Measurements from ENCODE around the gene EPPIN. TPM values are rescaled to one million over a fixed set of nuclear protein-coding genes. Genes with fewer than 3 reads are reported as not detected.
"Not testable (repeated sequence)": the region's sequence is repeated elsewhere in the genome, so short reads cannot be mapped to it uniquely, and the experiment has no call there.

The EPPIN gene
- total and polyA plus RNA-seq, 2 donors (not counting 3 experiments of a cell fraction or from before 2014, with no cell fraction given), result not detected

DNA sequence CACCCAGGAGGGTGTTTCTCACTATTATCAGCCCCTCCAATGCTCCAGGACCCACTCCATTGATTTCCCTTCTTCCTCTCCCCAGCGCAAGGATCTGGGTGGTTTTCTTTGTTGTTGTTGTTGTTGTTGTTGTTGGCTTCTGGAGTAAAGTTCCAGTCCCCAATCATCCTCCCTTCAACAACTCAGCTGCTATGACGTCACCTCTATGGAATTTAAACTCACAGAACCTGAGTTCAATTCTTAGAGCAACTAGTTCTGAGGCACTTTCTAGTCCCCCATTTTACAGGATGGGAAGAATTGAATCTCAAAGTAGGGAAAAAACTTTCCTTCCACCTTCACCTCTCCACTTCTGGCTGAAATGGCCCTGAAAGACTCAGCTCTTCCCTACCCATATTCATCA lies 41.6 kb upstream of the EPPIN start:
- CTCF ChIA-PET, result interaction anchor here (1.6 kb wide), 2 partner anchors 181 to 183 kb away, joined by 5 to 9 read pairs; no protein-coding TSS in a partner anchor
- Histone ChIP-seq H3K4me1 (ENCODE audit: control insufficient read depth, extremely low read depth, insufficient read depth, low read length) (no peaks in the 10 kb centered on the region), H3K9me1 (replicated peaks; ENCODE audit: control insufficient read depth, extremely low read depth, insufficient read depth, low read length) (no peaks in the 10 kb centered on the region), H3K4me2 (ENCODE audit: insufficient read depth, low read length) (no peak overlapping the region), H3K9ac (replicated peaks; ENCODE audit: extremely low read depth, insufficient read depth, low read length) (no peak overlapping the region), H3K27me3 (ENCODE audit: control insufficient read depth in 2 of 2, insufficient read depth in 2 of 2, low read length in 2 of 2) (peaks cover 0 to 2% of the 10 kb centered on the region in 2 experiments), H3K27ac (ENCODE audit: insufficient read depth, low read depth, low read length) (no peak overlapping the region), H3K4me3 (replicated peaks in 1 of 3; ENCODE audit: insufficient read depth in 1 of 3, low read depth in 1 of 3, low read length in 3 of 3) (no peak overlapping the region), H3K36me3 (ENCODE audit: control insufficient read depth in 2 of 2, extremely low read depth in 1 of 2, insufficient read depth in 2 of 2, low read length in 2 of 2) (no peaks in the 10 kb centered on the region), H4K20me1 (replicated peaks; ENCODE audit: control insufficient read depth, extremely low read depth, insufficient read depth, low read length) (no peaks in the 10 kb centered on the region), H2AFZ (ENCODE audit: low read depth, low read length) (no peak overlapping the region), H3K9me3 (replicated peaks; ENCODE audit: control insufficient read depth, insufficient read depth, low read length) (no peaks in the 10 kb centered on the region), H3K79me2 (ENCODE audit: control insufficient read depth, insufficient read depth, low read length) (no peaks in the 10 kb centered on the region)
- no TSS peak for BruUV-seq (replicated peaks)
- intact Hi-C loops (cut with micrococcal nuclease), result no loop called here
- FAIRE-seq (no peak), DNase-seq (ENCODE audit: low read depth, low spot score) (no peak)
- dilution Hi-C loops (cut with MboI; ENCODE audit: extremely low pct_ligation_motif_present, low sequenced_read_pairs), result no loop called here
- TF ChIP-seq FOS (IDR thresholded peaks at IDR 0.05; ENCODE audit: borderline replicate concordance, insufficient read depth, low read length), result no peak
- TF ChIP-seq JUN (IDR thresholded peaks at IDR 0.05; ENCODE audit: borderline replicate concordance, insufficient read depth, insufficient read length, low read depth), result no peak
- TF ChIP-seq GATA2 (IDR thresholded peaks at IDR 0.05; ENCODE audit: insufficient read depth, insufficient read length, low read depth, low read length), result no peak
- TF ChIP-seq CTCF (IDR thresholded peaks at IDR 0.05; ENCODE audit: extremely low read depth in 1 of 2, insufficient read depth in 1 of 2, low read depth in 1 of 2, low read length in 2 of 2), result no peak
- TF ChIP-seq, protein P1, sequence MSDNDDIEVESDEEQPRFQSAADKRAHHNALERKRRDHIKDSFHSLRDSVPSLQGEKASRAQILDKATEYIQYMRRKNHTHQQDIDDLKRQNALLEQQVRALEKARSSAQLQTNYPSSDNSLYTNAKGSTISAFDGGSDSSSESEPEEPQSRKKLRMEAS (IDR thresholded peaks at IDR 0.05; ENCODE audit: insufficient read depth, insufficient read length), result no peak
- no peak for TF ChIP-seq POLR2AphosphoS5 (IDR thresholded peaks at IDR 0.05; ENCODE audit: insufficient read depth, low read depth, low read length)
- TF ChIP-seq MYC (IDR thresholded peaks at IDR 0.05; ENCODE audit: low read depth, low read length), result no peak
- no peak for TF ChIP-seq EZH2 (IDR thresholded peaks at IDR 0.05; ENCODE audit: borderline replicate concordance, low read depth, low read length, severe bottlenecking)
- no peak for TF ChIP-seq POLR2A (IDR thresholded peaks at IDR 0.05; ENCODE audit: low read depth, low read length)
- POLR2A ChIA-PET, result no interaction called here

DNA sequence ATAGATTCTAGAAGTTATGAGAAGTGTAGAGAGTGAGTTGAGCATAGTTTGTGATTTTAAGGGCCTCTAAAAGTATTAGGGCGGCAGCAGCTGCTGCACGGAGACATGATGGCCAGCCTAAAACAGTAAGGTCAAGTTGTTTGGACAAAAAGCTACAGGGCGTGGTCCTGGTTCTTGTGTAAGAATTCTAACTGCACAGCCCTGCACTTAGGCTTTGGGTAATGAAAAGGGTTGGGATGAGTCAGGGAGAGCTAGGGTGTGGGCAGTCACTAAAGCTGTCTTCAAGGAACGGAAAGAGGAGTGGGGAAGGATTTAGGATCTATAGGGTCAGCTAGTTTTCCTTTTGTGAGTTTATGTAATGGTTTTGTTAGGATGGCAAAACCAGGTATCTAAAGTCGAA lies 38.8 kb upstream of the EPPIN start:
- POLR2A ChIA-PET; H3K9me1 ChIP-seq (replicated peaks; ENCODE audit: control insufficient read depth, extremely low read depth, insufficient read depth, low read length); BruUV-seq (replicated peaks); H3K9me3 ChIP-seq (replicated peaks; ENCODE audit: control insufficient read depth, insufficient read depth, low read length); H3K79me2 ChIP-seq (ENCODE audit: control insufficient read depth, insufficient read depth, low read length); H3K4me2 ChIP-seq (ENCODE audit: insufficient read depth, low read length); H2AFZ ChIP-seq (ENCODE audit: low read depth, low read length); DNase-seq (ENCODE audit: low read depth, low spot score); H3K9ac ChIP-seq (replicated peaks; ENCODE audit: extremely low read depth, insufficient read depth, low read length); H3K27ac ChIP-seq (ENCODE audit: insufficient read depth, low read depth, low read length); H3K4me1 ChIP-seq (ENCODE audit: control insufficient read depth, extremely low read depth, insufficient read depth, low read length); H3K36me3 ChIP-seq (ENCODE audit: control insufficient read depth in 2 of 2, extremely low read depth in 1 of 2, insufficient read depth in 2 of 2, low read length in 2 of 2); CTCF ChIA-PET; H4K20me1 ChIP-seq (replicated peaks; ENCODE audit: control insufficient read depth, extremely low read depth, insufficient read depth, low read length); FAIRE-seq; dilution Hi-C loops (cut with MboI; ENCODE audit: extremely low pct_ligation_motif_present, low sequenced_read_pairs); H3K4me3 ChIP-seq (replicated peaks in 1 of 3; ENCODE audit: insufficient read depth in 1 of 3, low read depth in 1 of 3, low read length in 3 of 3); intact Hi-C loops (cut with micrococcal nuclease); H3K27me3 ChIP-seq (ENCODE audit: control insufficient read depth in 2 of 2, insufficient read depth in 2 of 2, low read length in 2 of 2): not testable (repeated sequence)

DNA sequence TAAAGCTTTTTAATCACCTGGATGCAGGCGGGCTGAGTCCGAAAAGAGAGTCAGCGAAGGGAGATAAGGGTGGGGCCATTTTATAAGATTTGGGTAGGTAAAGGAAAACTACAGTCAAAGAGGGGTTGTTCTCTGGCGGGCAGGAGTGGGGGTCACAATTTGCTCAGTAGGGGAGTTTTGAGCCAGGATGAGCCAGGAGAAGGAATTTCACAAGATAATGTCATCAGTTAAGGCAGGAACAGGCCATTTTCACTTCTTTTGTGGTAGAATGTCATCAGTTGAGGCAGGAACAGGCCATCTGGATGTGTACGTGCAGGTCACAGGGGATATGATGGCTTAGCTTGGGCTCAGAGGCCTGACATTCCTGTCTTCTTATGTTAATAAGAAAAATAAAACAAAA lies 37.1 kb upstream of the EPPIN start:
- H3K9me3 ChIP-seq (replicated peaks; ENCODE audit: control insufficient read depth, insufficient read depth, low read length); H3K79me2 ChIP-seq (ENCODE audit: control insufficient read depth, insufficient read depth, low read length); CTCF ChIA-PET; H3K9me1 ChIP-seq (replicated peaks; ENCODE audit: control insufficient read depth, extremely low read depth, insufficient read depth, low read length); FAIRE-seq; H3K27ac ChIP-seq (ENCODE audit: insufficient read depth, low read depth, low read length); H3K4me3 ChIP-seq (replicated peaks in 1 of 3; ENCODE audit: insufficient read depth in 1 of 3, low read depth in 1 of 3, low read length in 3 of 3); BruUV-seq (replicated peaks); H3K36me3 ChIP-seq (ENCODE audit: control insufficient read depth in 2 of 2, extremely low read depth in 1 of 2, insufficient read depth in 2 of 2, low read length in 2 of 2); H2AFZ ChIP-seq (ENCODE audit: low read depth, low read length); H3K4me2 ChIP-seq (ENCODE audit: insufficient read depth, low read length); H3K4me1 ChIP-seq (ENCODE audit: control insufficient read depth, extremely low read depth, insufficient read depth, low read length); intact Hi-C loops (cut with micrococcal nuclease); DNase-seq (ENCODE audit: low read depth, low spot score); H4K20me1 ChIP-seq (replicated peaks; ENCODE audit: control insufficient read depth, extremely low read depth, insufficient read depth, low read length); POLR2A ChIA-PET; H3K9ac ChIP-seq (replicated peaks; ENCODE audit: extremely low read depth, insufficient read depth, low read length); dilution Hi-C loops (cut with MboI; ENCODE audit: extremely low pct_ligation_motif_present, low sequenced_read_pairs): not testable (repeated sequence)
- H3K27me3 ChIP-seq (ENCODE audit: control insufficient read depth in 2 of 2, insufficient read depth in 2 of 2, low read length in 2 of 2), result peaks cover 2 to 11% of the 10 kb centered on the region in 2 experiments

Data from endothelial cell of umbilical vein (primary cell).